Endothelial cell of umbilical vein (primary cell): ENCODE measurements around the gene NOB1.

Experiments
- POLR2AphosphoS5 ChIP-seq: IDR thresholded peaks from 2 replicates; pipeline ENCODE4 v1.6.1; 2012; ENCODE audit warnings: low read depth, mild to moderate bottlenecking, control low read depth, low read length, moderate library complexity; ENCODE audit not compliant: insufficient read depth
- TF ChIP-seq, protein P1 (sequence below), 2 donors: IDR thresholded peaks; 1 replicate in 1 of 2; 2 replicates in 1 of 2; pipeline ENCODE4 v1.5.1; 2011; ENCODE audit warnings: low read length in 2 of 2, mild to moderate bottlenecking in 2 of 2, moderate library complexity in 2 of 2, control low read depth in 1 of 2, inconsistent platforms in 1 of 2, low read depth in 1 of 2; ENCODE audit not compliant: insufficient read depth in 1 of 2; ENCODE audit errors: extremely low read depth in 1 of 2

DNA sequence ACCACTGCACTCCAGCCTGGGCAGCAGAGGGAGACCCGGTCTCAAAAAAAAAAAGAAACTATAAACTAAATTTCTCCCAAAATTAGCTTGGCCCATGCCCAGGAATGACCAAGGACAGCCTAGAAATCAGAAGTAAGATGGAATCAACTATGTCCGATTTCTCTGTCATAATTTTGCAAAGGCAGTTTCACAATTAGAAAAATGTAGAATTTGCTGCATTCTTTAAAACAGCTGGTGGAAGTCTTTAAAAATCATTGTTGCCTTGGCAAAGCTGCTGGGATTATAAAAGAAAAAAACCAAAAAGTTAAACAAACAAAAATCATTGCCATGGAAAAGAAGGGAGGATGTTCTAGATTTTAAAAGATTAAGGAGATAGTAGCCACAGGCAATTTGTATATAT lies 39.8 kb upstream of the NOB1 start:
- TF ChIP-seq, protein P1, sequence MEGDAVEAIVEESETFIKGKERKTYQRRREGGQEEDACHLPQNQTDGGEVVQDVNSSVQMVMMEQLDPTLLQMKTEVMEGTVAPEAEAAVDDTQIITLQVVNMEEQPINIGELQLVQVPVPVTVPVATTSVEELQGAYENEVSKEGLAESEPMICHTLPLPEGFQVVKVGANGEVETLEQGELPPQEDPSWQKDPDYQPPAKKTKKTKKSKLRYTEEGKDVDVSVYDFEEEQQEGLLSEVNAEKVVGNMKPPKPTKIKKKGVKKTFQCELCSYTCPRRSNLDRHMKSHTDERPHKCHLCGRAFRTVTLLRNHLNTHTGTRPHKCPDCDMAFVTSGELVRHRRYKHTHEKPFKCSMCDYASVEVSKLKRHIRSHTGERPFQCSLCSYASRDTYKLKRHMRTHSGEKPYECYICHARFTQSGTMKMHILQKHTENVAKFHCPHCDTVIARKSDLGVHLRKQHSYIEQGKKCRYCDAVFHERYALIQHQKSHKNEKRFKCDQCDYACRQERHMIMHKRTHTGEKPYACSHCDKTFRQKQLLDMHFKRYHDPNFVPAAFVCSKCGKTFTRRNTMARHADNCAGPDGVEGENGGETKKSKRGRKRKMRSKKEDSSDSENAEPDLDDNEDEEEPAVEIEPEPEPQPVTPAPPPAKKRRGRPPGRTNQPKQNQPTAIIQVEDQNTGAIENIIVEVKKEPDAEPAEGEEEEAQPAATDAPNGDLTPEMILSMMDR (IDR thresholded peaks at IDR 0.05; ENCODE audit: extremely low read depth in 1 of 2, insufficient read depth in 1 of 2, low read depth in 1 of 2, low read length in 2 of 2), result no peak
- TF ChIP-seq POLR2AphosphoS5, result no peak
